Neural crest cell (in vitro differentiated cells): ENCODE results near the gene ARPP21. TPM values are rescaled to one million over a fixed set of nuclear protein-coding genes. Genes with fewer than 3 reads are reported as not detected.

Experiments
- DNase-seq: peaks from one replicate; pipeline ENCODE4 v3.0.0; 2021; ENCODE audit warnings: low read depth, mixed read lengths, low spot score
- H3K27ac Mint-ChIP-seq: one replicate; pipeline ENCODE4 v1.8.0; 2021; ENCODE audit warnings: mild to moderate bottlenecking, mixed read lengths; ENCODE audit not compliant: unreplicated experiment
- H3K27me3 Mint-ChIP-seq: 2 replicates; pipeline ENCODE4 v1.8.0; 2021; ENCODE audit warnings: low read depth, mild to moderate bottlenecking, mixed read lengths
- H3K36me3 Mint-ChIP-seq: 2 replicates; pipeline ENCODE4 v1.8.0; 2021; ENCODE audit warnings: low read depth, mild to moderate bottlenecking, mixed read lengths
- H3K4me1 Mint-ChIP-seq: 2 replicates; pipeline ENCODE4 v1.8.0; 2021; ENCODE audit warnings: mixed read lengths
- H3K4me3 Mint-ChIP-seq: one replicate; pipeline ENCODE4 v1.8.0; 2021; ENCODE audit warnings: mild to moderate bottlenecking, mixed read lengths
- H3K9me3 Mint-ChIP-seq: 2 replicates; pipeline ENCODE4 v1.8.0; 2021; ENCODE audit warnings: mixed read lengths
- total RNA-seq: library from RNA; stranded (reverse); gene quantifications from 2 replicates; pipeline ENCODE4 v1.2.1, GENCODE V29; 2021
- TF ChIP-seq, protein P1 (sequence below): fragments of 200-600 bp; sonication (generic); conservative IDR thresholded peaks from 2 replicates; pipeline ENCODE4 v1.5.0; 2021; ENCODE audit warnings: antibody characterized with exemption, mild to moderate bottlenecking

ARPP21 gene
- total RNA-seq, 1 donor from 2014 or later = 0.12 TPM

DNA sequence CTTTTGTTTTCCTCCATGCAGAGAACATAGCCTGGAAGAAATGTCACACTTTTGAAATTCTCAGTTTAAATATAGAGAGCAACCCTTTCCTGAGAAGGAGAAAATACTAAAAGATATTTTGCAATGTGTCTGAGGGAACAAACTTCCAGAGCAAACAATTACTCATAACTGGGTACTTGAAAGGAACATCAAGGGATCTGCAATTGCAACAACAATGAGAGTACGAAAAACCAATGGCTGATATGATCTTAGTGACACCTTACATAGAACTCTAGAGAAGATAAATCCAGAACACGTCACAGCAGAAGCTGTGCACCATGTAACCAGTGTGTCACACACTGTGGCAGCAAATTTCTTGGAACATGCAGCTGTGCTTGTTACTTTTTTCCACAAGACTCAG is 14.6 kb upstream of the ARPP21 start:
- no peak overlapping the region for H3K27ac Mint-ChIP-seq
- no peak overlapping the region for H3K4me3 Mint-ChIP-seq
- no peak for DNase-seq
- H3K36me3 Mint-ChIP-seq = no peaks in the 10 kb centered on the region
- no peaks in the 10 kb centered on the region for H3K27me3 Mint-ChIP-seq
- H3K9me3 Mint-ChIP-seq = peaks cover 6% of the 10 kb centered on the region
- H3K4me1 Mint-ChIP-seq = no peaks in the 10 kb centered on the region
- TF ChIP-seq, protein P1, sequence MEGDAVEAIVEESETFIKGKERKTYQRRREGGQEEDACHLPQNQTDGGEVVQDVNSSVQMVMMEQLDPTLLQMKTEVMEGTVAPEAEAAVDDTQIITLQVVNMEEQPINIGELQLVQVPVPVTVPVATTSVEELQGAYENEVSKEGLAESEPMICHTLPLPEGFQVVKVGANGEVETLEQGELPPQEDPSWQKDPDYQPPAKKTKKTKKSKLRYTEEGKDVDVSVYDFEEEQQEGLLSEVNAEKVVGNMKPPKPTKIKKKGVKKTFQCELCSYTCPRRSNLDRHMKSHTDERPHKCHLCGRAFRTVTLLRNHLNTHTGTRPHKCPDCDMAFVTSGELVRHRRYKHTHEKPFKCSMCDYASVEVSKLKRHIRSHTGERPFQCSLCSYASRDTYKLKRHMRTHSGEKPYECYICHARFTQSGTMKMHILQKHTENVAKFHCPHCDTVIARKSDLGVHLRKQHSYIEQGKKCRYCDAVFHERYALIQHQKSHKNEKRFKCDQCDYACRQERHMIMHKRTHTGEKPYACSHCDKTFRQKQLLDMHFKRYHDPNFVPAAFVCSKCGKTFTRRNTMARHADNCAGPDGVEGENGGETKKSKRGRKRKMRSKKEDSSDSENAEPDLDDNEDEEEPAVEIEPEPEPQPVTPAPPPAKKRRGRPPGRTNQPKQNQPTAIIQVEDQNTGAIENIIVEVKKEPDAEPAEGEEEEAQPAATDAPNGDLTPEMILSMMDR = no peak

DNA sequence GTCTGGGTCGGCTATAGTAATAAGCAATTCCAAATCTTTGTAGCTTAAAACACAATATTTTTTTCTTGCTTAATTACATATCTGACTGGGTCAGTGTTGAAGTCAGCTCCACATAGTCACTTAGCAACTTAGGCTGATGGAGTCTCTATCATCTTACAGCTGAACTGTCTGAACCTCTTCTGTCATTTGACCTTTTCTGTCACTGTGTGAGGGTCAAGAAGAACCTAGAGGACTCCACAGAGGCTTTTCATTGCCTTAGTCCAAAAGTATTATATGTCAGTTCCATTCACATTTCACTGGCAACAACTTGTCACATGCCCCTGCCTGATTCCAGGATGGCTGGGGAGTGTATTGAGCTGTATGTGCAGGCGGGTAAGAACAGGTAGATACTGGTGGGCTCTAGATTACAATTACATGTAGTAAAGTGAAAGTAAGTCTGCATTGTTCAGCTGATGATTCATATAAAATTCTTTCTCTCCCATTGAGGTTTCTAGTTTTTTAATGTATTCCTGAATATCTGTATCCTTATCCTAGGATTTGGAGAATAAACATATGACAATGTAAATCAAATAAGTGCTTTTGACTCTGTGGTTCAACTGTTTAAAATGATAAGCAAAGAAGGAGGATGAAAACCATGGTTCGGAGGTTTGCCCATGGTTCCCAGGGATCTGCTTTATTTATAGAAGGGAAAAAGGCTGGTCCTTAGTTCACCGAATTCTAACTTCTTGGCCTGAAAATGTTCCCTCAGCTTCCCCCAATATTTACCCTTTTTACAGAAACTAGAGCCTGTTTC is 5.8 kb upstream of the ARPP21 start:
- H3K27ac Mint-ChIP-seq = no peak overlapping the region
- H3K4me1 Mint-ChIP-seq = peaks cover 1% of the 10 kb centered on the region
- H3K36me3 Mint-ChIP-seq = no peaks in the 10 kb centered on the region
- DNase-seq = no peak
- no peaks in the 10 kb centered on the region for H3K9me3 Mint-ChIP-seq
- no peak overlapping the region for H3K4me3 Mint-ChIP-seq
- TF ChIP-seq, protein P1 = no peak
- peaks cover 20% of the 10 kb centered on the region for H3K27me3 Mint-ChIP-seq

DNA sequence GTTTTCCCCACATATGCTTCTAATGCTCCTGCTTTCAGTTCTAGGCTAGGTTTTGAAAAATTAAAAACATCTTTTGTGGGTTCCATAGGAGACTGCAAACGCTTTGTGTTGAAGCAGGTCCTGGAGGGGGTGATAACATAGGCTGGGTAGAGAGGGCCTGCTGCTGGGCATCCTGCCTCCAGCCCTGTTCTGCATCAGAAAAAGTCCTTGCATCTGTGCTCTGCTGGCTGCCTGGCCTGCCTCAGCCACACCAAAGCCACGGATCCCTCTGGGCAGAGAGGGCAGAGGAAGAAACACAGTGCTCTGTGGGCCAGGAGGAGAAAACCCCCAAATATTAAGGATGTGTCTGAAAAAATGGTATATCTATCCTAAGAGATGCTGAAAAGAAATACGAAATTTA is 3.9 kb upstream of the ARPP21 start:
- Mint-ChIP-seq H3K4me1 (peaks cover 17% of the 10 kb centered on the region), H3K27ac (no peak overlapping the region), H3K4me3 (no peak overlapping the region), H3K27me3 (peaks cover 37% of the 10 kb centered on the region), H3K36me3 (no peaks in the 10 kb centered on the region), H3K9me3 (no peaks in the 10 kb centered on the region)
- no peak for DNase-seq
- TF ChIP-seq, protein P1 = no peak

DNA sequence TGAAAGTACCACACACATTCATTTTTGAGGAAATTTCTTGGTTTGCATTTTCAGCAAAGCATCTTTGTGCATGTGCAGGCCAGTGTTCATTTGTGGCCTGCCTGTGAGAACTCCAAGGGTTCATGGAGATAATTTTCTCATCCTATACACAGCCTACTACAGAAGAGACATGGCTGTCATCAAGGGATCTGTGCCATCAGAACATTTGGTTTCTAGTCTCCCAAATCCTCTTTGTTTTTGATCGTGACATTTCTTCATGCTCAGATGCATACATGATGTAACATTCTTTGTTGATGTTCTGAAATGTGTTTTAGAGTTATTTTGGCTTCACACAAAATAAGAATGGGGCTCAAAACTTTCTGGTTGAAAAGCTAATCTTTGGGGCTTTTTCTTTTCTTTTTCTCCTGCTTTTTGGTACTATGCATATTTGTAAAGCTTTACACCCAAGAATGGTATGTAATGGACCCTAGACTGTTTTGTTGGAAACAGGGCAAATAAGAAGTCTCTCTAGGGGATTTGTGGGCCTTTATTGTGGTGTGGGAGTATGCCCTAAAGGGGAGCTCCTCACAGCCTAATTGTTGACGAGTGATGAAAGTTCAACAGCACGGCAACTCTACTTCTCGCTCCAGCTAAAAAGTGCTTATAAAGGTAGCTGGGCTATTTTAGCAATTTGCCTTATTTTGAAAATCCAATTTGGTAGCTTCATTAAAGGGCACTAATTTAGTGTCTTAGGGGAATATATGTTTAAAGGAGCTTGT is 3.2 kb upstream of the ARPP21 start:
- TF ChIP-seq, protein P1 = no peak
- H3K27ac Mint-ChIP-seq = no peak overlapping the region
- H3K9me3 Mint-ChIP-seq = no peaks in the 10 kb centered on the region
- H3K4me1 Mint-ChIP-seq = peaks cover 18% of the 10 kb centered on the region
- DNase-seq = no peak
- H3K4me3 Mint-ChIP-seq = no peak overlapping the region
- H3K36me3 Mint-ChIP-seq = no peaks in the 10 kb centered on the region
- peaks cover 44% of the 10 kb centered on the region for H3K27me3 Mint-ChIP-seq

DNA sequence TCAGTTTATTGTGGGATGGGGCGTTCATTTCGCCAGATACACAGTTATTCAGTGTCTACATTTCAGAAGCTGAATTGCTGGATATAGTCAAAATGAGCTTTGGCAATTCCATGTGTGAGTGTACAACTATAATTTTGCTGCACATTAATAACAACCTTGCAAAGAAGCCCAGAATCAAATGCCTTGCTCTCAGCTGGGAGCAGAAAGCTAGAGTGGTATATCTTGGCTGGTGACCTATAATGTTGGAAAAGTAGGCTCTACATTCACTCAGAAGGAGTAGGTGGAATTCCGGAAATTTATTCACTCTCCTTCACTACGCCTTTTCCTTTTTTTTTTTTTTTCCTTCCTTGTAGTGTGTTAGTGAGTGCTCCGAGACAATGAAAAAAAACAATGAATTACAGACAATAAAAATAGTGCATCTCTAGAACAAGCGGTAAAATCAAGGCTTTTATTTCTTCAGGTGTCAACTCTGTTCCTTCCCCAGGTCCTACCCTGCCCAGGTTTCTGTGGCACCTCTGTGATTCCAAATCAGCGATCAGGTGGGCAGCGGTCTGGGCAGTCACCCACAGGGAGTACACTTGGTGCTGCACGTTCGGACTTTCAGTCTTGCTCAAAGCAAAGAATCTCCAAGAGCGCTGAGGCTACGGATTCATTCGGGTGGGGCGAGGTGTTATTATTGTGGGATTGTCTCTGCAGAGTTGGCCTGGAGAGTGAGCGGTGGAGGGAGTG is 910 bp upstream of the ARPP21 start:
- H3K27ac Mint-ChIP-seq = no peak overlapping the region
- peaks cover 67% of the 10 kb centered on the region for H3K27me3 Mint-ChIP-seq
- peak overlapping the region; percentile 79 for H3K4me3 Mint-ChIP-seq
- TF ChIP-seq, protein P1 = no peak
- H3K4me1 Mint-ChIP-seq = peaks cover 18% of the 10 kb centered on the region
- DNase-seq = no peak
- no peaks in the 10 kb centered on the region for H3K9me3 Mint-ChIP-seq
- no peaks in the 10 kb centered on the region for H3K36me3 Mint-ChIP-seq
